ENCODE measurements around the gene BMF.

The BMF gene

DNA sequence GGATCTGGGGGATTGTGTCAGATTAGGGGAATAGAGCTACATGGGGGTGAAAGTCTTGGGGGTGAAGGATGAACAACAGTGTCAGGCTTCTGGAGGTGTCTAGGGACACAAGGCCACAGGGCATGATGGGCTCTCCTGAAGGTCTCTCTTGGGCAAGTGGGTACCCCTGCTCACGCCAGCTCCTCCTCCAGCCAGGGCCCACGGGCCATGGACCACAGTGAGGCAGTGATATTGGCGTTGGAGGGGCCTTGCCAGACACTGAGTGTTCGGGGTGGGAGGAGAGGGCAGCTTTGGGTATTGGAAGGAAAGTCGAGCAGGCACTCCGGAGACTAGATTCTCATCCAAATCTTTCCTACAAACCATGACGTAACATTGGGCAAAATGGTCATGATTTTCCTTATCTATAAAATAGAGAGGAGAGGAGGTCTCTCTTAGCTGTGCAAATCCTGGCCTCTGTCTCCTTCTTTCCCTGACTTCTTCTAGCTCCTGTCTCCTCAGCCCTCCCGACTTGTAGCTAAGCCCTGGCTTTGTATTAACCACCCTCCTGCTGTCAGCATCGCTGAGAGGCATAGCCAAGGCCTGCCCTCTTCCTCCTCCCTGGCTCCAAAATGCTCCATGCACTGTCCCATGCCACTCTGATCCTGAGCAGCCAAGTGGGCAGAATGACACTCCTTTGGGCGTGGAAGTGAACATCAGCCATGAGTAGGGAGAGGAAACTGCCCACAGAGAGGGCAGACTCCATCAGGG, 45.7 kb downstream of the BMF start:
- FAIRE-seq = no peak

DNA sequence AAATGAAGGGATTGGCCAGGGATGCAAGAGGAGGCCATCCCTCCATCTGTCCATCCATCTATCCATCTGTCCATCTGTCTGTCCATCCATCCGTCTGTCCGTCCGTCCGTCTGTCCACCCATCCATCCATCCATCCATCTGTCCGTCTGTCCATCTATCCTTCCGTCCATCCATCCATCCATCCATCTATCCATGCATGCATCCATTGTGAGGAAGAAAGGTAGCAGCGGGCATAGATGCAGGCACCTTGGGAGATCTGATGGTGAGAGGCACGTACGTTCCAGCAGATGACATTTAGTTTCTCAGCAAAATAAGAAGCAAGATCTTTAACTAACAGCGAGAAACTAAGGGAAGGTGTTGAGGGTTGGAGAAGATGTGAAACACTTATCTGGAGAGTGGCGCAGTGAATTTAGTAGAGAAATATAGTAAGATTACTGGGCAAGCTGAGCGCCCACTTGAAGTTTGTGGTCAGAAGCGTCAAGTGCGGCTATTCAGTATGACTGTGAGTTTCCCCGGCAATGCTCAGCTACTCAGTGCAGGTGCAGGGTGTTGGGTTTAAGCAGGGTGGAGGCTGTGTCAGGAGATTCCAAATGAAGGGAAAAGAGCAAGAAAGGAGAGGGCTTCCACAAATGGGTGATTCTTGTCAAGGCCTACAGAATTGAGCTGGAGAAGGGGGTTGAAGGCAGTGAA, 47.3 kb downstream of the BMF start:
- FAIRE-seq = no peak

DNA sequence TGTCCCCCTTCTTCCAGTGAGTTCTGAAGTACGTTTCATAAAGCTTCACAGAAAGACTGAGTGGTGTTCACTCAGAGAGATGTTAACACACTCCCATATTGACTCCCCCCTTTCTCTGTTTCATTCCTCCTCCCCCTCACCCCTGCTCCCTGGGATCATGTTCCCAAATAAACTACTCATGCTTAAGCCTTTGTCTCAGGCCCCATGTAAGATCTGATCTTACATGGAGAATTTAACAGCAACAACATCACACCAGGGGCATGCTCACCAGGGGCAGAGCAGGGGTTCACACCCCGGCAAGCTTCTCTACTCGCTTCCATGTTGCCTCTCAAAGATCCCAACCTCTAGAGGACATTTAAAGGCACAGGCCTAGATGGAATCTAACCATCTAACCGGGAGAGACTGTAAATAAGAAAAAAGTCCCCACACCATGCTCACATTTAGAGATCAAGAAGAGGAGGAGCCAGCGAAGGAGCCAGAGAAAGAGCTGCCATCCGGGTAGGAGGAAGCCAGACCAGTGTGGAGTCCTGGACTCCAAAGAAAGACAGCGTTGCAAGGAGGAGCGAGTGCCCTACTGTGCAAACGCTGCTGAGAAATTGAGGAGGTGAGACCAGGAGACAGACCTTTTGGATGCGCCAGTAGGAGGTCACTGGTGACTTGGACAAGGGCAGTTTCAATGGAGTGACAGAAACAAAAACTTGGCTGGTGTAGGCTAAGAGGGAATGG, 48.3 kb downstream of the BMF start:
- FAIRE-seq = no peak

DNA sequence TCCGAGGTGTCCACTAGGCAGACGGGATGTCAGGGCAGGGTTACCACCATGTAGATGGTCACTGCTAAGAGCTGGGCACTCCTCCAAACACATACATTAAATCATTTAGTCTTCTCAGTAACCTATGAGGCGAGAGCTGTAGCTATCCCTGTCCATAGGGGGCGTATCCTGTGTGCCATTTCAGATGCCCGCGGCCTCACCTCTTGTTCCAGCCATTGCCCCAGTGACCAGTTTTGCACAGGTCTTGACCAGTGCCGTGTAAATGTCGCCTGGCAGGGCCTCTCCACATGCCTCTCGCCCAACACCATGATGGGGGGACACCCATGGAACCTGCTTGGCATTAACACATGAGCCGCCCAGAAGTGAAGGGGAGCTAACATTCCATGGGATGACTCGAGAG, 48.9 kb downstream of the BMF start:
- FAIRE-seq = no peak

DNA sequence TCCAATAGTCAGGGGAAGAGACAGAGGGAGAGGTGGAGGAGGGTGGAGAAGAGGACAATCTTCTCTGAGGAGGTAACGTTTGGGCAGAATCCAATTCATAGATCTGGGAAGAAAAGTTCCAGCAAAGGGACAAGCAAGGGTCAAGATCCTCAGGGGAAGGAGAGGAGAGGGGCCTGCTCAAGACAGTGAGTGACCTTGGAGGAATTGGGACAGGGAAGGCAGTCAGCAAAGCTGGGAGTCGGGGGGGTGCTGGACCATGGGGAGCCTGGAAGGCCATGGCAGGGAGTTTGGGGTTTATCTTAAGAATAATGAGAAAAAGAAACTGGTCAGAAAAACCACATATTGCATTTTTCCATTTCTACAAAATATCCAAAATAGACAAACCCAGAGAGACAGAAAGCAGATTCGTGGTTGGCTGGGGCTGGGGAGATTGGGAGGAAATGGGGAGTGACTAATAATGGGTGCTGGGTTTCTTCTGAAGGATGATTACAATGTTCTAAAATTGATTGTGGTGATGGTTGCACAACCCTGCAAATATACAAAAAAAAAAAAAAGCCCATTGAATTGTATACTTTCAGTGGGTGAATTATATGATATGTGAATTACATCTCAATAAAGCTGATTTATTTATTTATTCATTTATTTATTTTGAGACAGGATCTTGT, 50.1 kb downstream of the BMF start:
- no peak for FAIRE-seq

DNA sequence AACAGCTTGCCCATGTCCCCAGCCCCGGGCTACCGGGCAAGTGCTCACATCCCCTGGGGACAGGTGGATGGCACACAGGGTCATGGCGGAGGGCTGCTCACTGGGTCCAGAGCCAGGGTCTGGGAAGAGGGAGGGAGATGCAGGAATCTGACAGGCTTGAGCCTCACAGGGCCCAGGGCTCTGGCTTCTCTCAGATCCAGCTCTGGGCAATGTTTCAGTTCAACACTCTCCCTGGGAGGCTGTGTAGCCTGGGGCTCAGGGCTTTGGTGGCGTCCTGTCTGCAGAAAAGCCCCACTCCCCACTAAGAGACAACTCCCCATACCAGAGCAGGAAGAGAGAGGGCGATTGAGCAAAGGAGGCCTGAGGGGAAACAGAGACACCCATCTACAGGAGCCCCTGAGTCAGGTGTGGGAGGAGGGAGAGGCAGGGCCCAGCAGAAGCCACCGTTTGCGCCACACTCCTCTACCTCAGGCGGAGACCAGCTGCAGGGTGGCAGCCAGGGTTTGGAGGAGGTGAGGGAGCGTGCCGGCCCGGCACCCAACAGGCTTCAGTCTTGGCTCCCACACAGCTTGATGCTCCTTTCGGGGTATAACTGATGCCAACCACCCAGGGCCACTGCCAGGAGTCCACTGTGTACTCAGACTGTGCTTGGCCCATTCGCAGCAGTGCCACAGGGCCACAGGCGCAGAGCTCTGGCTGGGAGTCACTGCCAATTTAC, 52.9 kb downstream of the BMF start:
- FAIRE-seq = no peak

DNA sequence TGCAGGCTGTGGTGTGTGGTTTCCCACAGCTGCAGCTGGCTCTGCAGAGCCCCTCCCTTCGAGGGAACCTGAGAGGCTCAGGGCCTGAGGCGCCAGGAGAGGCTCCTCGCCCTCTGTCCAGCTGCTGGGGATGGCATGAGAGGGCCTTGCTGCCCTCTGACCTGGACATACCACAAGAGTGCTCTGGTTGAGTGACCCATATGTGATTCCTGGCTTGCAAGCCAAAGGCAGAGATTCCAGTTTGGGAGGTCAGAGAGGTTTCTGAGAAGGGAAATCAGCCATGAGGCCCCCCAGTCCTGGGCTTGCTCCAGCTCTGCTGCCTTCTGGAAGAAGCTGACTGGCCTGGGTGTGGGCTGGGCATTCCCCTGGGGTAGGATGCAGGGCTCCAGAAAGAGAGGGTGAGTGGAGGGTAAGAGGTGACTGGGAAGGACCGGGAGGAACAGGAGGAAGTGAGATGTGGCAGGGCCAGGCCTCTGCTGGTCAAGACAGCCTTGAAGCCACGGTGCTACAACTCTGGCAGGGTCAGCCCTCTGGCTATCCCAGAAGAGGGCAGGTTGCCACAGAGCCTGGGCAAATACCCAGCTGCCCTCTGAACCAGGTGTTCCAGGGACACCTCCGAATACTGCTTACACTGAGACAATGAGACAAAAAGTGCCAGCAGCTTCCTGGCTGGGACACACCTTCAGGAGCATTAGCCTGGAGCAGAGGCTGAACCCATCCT, 53.7 kb downstream of the BMF start:
- FAIRE-seq = no peak

DNA sequence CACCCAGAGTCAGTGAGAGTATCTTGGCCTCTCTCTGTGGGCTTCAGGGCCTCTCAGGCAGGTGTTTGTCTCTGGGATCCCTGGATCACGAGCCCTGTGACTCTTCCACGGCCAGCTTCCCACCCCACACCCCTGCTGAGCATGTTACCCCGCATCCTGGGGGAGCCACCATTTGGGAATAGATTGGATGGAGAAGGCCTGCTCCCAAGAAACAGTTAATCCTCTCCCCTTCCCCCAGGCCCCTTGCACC, 54.1 kb downstream of the BMF start:
- FAIRE-seq = no peak

DNA sequence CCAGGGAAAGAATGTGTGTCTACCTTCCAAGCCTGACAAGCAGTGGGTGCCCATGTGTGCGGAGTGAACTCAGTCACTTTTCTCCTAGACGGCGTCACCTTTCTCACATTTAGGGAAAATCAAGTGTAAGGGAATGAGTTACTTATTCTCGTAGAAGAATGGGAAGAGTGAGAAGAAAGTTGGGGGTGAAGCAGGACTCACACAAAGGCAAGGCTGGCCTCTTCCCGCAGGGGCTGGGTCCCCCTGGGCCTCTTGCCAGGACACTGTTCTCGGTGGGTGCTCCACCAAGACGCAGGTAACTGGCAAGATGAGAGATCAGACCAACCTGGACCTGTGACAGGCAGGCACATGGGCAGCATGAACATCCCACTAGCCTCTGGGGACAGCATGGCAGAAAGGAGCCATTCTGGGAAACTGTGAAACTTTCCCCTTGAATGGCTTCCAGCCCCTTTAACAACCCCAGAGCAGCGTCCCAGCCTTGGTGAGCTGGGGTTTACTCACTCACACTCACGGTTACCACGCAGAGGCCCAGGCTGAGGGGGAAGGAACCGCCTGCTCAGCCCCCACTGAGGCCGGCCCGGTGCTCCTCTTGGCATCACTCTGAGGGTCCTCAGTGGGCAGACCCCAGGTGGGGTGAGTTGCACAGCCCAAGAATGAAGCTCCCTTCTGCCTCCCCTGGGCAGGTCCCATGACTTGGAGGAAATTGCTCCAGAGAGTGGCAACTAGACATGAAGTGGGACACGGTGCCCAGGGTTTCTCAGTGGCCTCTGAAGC, 54.7 kb downstream of the BMF start:
- no peak for FAIRE-seq

DNA sequence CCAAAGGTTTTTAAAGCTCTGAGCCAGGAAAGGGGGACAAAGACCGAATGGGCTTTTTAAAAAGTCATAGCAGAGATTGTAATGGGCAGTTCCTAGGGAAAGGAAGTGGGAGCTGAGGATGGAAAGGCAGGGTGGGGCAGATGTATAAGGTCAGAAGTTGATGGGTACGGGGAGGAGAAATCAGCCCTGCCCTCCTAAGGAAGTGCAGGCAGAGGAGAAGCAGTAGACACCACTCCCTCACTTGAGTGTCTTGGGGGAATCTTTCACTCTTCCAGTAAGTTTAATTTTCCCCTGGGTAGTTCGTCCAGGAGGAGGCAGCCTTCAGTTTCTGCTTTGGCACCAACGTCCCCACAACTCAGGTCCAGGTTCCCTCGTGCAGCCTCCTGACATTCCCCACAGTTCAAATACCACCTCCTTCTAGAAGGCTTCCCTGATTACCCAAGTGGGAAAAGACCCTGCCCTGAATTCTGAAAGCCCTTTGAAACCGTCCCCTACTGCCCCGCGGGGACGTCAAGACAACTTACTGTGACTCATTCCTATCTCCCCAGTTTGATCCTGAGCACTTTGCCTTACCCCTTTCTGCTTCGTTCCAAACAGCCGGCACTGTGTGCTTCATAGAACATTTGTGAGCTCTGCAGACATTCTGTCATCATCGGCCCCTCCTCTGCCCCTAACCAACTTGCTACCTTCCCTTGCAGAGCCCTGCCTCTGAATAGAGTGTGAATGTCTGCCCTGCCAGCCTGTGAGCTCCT, 55.4 kb downstream of the BMF start:
- no peak for FAIRE-seq

DNA sequence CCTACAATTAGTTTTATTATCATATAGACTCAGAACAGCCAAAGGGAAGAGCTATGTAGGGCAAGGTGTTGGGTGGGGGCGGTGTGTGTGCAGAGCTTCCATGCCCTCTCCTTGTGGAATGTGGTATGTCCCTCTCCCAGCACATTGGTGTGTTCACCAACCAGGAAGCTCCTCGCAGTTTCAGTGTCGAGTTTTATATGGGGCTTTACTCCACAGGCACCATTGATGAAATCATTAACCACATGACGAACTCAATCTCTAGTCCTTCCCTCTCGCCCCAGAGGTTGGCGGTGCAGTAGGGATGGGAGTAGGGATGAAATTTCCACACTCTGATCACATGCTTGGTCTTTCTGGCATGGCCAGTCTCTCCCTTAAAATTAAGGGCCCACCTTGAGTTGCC, 56.1 kb downstream of the BMF start:
- FAIRE-seq = no peak

DNA sequence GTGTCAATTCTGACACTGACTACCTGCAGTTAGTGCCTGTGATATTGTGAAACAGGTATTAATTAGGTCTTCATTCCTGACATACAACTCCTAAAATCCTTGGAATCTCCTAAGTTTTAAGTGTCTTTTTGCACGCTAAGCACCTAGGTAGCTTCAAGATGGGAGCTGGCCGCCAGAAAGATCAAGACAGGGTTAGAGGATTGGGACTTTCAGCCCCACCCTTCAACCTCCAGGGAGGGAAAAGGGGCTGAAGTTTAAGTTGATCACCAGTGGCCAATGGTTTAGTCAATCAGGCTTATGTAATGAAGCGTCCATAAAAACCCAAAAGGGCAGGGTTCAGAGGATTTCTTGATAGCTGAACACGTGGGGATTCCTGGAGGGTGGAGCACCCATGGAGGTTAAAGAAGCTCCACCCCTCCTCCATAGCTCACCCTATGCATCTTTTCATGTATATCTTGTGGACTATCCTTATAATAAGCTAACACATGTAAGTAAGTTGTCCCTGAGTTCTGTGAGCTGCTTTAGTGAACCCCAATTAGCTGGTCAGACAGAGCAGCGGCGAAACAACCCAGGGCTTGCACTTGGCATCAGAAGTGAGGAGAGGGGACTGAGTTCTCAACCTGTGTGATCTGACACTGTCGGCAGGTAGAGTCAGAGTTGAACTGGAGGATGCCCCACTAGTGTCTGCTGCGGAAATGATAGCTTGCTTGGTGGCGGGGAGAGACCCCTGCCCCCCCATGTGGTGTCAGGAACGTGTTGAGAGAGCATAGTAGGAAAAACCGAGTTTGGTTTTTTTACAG, 56.9 kb downstream of the BMF start:
- no peak for FAIRE-seq

DNA sequence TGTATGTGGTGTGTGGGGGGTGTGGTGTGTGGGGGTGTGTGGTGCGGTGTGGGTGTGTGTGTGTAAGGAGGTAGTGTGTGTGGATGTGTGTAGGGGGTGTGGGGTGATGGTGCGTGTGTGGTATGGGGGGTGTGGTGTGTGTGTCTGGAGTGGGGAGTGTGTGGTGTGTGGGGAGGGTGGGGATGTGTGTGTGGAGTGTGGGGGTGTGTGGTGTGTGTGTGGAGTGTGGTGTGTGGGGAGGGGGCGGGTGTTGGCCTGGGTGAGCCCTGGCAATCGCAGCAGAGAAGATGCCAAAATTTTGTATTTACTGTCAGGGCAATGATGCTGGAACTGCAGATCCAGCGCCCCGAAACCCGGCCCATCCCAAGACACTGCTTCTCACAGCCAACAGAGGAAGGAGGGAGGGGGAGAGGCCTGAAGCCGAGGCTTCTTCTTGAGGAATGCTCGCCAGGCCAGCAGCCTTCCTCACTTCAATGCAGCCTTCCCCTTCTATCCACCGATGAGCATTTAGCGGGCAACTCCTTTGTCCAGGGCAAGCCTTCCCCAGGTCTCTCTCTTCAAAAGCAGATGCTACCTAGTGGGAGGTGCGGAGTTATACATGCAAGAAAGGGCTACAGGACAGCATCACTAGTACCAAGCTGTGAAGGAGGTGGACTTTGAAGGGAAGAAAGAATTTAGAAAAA, 57.8 kb downstream of the BMF start:
- no peak for FAIRE-seq

DNA sequence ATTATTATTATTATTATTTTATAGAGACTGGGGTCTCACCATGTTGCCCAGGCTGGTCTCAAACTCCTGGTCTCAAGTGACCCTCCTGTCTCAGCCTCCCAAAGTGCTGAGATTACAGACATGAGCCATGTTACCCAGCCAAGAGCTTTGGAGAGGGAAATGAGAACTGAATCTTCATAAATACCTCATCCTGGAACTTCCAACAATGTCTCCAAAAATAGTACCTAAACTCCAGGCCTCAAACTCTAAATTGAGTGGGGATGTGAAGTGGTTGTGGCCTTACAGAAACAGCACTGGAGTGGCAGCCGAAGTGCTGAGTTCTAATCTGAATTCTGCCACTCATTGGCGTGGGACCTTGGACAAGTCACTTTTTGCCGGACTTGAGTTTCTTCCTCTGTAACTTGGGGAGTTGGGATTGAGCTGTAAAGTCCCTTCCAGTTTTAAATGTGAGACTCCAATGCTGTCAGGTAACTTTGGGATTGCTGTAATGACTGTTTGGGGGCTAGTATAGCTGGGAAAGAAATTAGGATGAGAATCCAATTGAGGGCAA, 59.7 kb downstream of the BMF start:
- no peak for FAIRE-seq

DNA sequence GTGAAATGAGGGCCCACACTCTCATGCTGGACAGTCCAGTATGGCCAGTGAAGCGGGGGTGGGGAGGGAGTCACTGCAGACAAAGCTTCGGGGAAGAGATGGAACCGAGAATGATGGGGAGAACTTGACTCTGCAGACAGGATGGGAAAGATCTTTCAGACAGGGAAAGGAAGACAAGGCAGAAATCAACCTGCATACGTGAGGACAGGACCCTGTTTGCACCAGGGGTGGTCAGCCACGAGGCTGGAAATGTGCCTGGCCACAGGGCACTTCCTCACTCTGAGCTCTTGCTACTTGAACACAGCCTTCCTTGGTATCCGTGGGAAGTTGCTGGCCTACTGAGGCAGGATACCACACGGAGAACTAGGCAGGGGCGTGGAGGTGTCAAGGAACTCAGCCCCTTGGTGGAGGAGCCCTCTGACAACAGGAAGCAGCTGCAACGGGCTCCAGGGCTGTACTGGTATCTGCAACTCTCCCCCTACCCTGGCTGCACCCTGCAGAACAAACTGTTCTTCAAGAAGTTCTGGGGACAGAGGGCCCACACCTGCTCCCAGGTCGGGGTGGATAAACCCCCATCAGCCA, 60.4 kb downstream of the BMF start:
- FAIRE-seq = no peak

DNA sequence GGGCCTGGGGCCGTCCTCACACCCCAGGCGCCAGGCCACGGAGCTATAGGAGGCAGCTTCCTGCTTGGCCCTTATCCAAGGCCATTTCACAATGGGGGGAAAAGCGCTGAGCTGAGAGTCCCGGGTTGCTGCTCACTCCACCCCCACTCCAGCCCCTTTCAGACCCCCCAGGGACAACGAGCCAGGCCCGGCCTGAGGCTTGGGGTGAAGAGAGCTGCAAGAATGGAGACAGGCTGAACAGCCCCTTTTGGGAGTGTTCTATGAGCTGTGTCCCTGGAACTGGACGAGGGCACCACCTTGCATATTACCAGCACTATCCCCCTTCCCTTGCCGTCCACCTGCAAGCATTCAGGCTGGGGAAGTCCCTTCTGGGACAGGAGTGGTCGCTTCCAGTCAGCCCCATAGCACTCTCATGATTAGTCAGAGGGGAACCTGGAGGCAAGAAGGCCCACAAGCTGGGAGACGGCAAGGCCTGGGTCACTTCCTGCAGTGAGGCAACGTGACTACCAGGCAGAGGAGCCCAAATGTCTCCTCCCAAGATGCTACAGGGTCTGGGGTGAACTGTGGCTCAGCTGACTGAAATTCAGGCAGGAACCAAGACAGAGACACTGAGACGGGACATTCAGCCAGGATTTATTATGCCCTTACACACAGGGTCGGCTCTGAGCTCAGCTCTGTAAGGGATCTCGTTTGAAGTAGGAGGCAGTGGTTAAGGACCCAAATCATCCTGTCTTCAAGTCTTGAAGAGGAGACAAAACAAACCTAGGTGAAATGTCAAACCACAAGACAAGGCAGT, 61.1 kb downstream of the BMF start:
- FAIRE-seq = no peak

DNA sequence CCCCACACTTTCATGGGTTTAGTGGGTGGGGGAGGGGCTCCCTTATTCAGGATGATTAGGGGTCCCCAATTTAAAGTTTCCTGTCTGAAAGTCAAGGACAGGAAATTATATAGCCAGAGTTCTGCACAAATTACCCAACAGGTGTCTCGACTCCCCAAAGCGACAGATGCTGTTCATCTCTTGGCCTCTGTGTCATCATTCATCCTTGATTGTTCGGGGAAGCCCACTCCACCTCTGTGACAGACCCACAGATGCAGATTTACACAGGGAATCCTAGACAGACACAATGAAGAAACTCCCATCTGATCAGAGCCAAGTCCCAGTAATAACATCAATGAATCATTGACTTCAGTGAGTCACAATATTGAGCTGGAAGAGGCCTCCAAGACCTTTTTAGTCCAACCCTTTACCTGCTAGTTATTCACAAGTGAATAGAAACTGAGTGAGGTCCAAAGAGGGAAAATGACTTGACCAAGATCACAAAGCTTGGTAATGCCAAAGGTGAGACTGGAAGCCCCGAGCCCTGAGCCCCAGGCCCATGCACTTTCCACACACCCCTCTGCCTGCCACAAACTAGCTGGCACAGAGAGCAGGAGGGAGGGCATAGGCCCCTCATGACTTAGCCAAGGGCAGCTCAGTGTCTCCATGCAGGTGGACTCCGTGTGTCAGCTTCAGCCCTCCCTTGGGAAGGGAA, 61.8 kb downstream of the BMF start:
- no peak for FAIRE-seq
